SK-N-DZ (cell line): ENCODE measurements around the gene DKK3.
A peak's percentile ranks its signal among the peaks of the same experiment; 100 is the strongest.

Experiments
- DNase-seq: peaks from one replicate; pipeline ENCODE4 v3.0.0-alpha.2; 2015; ENCODE audit warnings: low spot score

DKK3 gene

DNA sequence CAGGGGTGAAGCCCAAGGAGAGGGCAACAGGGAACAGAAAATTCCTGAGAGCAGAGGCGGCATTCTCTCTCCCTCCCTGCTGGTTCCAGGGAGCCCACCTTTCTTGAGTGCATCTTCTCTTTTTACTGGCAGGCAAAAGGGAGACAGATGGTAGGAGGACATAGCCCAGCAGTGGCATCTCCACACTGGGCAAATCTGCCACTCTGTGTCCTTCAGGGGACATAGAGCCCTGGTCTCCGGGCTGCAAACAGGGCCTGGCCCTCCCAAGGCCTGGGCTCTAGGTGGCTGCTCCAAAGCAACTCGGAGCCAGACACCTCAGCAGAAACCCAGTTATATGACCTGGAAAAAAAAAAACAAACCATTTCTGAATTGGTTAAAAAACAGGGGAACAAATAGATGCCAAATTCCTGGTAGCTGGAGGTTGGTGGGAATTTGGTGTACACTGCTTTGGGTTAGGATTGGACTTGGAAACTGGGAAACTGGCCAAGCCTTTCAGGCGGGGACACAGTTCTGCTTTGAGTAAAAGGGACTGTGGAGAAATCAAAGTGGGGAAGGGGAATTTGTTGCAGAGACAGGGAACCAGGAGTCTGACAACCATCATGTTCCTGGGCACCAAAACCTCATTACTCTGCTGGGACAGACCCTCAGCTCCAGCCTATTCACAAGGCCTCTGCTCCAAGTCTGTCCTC, 23.6 kb upstream of the DKK3 start:
- no peak for DNase-seq

DNA sequence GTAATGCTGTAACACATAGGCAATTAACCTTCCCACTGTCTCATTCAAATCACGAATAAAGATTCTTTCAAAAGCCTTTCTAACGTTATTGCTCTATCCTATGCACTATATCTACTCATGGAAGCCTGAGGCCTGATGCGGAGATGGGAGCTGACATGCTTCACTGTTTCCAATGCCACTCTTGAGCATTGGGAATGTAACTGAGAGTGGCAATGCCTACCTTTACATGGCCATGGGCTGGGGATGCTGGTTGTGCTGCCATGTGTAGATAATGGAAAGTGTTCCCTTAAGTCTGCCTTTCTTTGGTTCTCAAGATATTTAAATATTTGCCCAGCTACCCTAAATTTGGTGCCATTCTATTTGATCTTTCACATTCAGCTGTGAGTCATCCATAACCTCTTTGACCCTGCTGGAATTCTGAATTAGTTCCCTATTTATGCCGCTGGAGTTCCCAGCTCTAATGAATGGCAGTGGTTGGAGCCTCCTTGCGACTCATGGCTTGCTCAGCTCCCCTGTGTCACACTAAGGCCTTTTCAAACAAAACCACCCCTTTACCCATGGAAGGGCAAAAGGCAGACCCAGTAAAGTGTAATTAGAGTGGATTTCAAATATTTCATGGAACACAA, 21.4 kb upstream of the DKK3 start:
- DNase-seq: no peak

DNA sequence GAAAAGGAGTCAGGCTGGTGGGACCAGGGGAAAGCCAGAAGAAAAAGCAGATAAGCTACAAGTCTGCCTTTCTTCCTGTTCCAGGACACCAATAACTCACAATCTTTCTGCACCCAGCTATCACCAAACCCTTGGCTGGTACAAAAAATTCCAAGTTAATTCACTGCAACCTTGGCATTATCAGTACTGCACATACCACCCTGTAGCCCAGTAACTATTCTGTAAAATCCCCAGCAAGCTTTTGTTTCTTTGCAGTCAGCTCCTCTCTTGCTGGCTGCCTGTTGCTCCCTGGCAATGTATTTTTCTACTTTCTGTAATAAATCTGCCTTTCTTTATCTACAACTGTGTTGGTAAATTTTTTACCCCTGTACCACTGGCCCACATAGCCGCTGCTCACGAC, 20.7 kb upstream of the DKK3 start:
- no peak for DNase-seq

DNA sequence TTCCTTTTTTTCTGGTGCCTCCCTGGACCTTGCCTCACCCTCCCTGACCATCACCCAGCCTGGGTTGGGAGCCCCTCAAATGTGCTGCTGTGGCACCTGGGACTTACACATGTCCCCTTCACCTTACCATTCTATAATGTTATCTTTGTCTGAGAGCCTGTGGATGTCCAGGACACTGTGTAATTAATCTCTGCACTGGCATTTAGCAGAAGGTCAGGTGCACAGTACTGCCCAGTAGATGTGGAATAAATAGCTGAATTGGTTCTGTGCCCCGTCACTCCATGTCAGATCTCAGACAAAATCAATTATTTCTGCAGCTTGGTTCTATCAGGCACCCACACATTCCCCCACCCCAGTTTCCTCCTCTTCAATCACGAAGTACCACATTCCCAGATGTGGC, 19.9 kb upstream of the DKK3 start:
- no peak for DNase-seq

DNA sequence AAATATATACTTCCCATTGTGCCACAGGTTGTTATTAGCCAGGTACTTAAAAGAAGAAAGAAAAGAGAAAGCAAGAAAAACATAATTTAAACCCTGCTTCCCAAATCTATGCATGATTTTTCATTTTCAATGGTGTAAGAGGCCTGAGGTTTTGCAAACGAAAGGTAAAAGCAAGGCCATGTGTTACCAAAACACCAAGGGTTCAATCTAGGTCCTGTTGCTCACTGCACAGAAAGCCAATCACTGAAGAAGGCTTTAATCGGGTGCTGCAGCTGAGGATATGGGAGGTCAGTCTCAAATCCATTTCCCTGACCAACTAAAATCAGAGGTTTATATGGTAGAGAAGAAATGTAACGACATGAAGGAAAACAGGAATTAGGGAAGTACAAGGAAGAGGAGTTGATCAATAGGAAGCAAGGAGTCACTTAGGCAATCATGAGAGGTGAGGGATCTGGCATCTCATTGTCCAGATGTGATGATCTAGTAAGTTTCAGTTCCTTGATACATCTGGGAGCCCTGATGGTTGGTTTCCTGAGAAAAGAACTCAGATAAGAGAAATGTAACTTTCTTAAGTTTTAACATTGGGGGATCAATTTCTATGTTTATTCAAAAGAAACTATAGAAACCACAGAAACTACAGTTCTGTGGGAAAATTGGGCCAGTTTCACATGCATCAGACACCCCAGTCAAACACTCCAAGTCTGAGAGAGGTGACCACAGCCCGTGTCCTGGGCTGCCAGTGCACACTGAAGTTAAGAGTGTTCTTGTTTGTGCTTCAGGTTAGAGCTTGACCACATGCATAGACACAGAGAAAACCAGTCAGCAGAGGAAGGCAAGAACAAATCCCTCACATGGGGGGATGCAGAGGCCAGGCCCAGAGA, 18.1 kb upstream of the DKK3 start:
- DNase-seq: no peak

DNA sequence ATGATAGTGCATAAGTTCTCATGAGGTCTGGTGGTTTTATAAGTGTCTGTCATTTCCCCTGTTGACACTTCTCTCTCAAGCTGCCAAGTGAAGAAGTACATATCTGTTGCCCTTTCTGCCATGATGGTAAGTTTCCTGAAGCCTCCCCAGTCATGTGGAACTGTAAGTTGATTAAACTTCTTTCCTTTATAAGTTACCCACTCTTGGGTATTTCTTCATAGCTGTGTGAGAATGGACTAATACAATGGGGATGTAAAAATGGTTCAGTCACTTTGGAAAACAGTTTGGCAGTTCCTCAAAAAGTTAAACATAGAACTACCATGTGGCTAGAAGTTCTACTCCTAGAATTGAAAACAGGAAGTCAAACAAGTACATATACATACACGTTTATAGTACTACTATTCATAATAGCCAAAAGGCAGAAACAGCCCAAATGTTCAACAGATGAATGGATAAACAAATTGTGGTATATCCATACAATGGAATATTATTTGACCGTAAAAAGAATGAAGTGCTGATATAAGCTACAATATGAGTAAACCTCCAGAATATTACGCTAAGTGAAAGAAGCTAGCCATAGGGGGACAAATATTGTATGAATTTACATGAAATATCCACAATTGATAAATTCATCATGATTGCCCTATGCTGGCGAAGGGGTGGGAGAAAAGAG, 16.0 kb upstream of the DKK3 start:
- DNase-seq: no peak

DNA sequence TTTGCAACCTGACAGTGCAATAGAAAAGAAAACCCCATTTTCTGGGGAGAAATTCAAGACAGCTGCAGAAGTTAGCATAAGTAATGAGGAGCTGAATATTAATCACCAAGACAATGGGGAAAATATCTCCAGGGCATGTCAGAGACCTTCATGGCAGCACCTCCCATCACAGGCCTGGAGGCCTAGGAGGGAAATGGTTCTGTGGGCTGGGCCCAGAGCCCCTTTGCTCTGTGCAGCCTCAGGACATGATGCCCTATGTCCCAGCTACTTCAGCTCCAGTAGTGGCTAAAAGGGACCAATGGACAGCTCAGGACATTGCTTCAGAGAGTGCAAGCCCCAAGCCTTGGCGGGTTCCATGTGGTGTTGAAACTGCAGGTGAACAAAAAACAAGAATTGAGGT, 14.6 kb upstream of the DKK3 start:
- no peak for DNase-seq

DNA sequence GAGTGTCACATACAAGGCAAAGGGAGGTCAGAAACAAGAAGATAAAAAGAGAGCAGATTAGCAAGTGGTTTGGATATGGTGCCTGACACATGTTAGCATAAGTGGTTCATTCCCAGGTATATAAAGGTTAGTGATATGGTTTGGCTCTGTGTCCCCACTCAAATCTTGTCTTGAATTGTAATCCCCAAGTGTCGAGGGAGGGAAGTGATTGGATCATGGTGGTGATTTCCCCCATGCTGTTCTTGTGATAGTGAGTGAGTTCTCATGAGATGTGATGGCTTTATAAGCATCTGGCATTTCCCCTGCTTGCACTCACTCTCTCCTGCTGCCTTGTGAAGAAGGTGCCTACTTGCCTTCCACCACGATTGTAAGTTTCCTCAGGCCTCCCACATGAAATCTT, 12.1 kb upstream of the DKK3 start:
- no peak for DNase-seq

DNA sequence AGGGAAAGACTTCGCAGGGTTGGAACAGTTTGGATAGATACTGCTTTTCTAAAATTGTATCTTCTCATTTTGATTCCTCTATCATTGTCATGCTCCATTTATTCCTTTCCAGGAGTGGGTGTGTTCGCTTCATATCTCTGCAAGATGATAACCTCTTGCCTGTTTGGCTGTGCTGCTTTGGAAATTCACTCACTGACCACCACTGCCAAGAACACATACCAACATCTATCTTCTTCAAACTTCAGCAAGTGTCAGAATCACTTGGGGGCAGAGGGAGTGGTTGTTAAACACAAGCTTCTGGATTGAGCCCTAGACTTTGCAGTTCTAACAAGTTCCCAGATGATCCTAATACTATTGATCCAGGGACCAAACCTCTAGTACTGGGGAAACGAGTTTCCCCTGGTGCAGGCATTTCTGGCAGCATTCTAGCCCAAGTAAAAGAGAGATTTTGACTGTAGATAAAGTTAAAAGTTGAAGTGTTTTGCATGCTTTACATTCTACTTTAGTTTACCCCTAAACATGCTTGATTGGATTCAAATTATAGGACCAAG, 11.5 kb upstream of the DKK3 start:
- no peak for DNase-seq

DNA sequence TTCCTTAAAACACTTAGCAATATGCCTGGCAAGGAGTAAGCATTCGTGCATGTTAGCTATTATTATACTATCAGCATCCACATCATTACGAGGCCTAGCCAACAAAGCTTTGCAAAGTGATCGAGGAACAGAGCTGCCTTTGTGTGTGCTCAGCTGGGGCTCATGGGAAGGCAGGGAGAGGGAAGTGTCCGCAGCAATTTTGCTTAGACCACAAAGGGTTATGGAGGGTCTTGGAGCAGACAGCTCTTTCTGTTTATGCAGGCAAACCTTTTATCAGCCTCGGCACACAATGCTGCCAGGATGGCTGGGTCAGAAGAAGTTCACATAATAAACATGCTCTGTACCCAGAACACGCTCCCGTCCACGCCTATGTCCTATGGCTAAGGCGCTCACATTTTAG, 10.9 kb upstream of the DKK3 start:
- no peak for DNase-seq

DNA sequence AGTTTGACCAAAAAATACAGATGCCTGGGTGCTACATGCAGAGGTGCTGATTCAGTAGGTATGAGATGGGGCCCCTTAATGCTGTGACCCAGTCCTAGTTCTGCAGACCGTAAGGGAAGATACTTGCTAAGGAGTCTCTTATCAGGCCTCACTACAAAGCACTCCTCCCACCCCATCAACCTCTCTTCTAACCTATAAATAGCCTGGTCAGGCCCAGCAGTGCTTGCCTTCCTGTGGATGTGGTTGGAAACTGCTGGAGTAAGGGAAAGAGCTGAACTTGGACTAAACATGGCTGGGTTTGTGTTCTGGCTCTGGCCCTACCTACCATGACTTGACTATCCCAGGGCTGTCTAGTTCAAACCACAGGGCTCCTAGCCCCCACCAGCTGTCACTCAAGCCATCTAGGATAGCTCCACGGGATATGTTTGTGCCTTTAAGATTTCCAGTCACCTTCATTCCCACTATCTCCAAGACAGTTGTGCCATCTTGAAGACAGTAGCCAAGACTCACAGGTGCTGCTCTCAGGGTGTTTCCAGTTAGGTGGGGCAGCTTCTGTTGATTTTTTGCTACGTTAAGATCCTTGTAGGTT, 9.5 kb upstream of the DKK3 start:
- no peak for DNase-seq

DNA sequence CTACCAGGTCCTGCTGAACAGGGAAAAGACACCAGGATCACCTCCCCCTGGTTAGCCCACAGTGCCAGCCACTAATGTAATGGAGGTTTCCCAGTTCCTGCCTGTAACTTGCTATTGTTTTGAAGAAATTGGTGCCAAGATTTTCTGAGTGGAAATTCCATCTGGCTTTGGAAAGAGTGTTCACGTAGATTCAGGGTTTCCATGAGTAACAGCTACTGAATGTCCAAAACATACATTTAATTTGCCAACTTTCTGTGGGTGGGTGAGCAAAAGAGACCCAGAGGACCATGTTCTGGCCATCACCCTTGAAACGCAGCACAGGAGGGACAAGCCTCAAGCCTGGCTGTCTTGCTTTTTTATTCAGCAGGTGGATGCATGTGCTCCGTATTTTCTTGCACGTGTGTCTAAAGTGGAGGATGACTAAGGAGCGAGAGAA, 8.8 kb upstream of the DKK3 start:
- DNase-seq: no peak

DNA sequence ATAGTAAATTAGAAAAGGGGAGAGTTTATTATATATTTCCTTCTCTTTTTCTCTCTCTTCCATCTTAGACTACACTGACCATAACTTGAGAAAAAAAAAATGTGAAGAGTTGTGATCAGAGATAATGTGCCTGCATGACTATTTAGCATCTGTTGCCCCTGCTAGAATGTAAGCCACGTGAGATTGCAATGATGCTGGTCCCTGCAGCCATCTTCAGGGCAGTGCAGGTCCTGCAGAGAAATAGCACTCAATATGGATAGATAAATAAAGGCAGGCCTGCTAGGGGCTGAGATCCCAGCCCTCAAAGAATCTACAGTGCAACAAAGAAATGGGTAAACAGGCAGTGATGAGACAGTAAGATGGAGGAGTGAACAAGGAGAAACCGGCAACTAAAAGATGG, 7.8 kb upstream of the DKK3 start:
- peak; percentile 15 for DNase-seq

DNA sequence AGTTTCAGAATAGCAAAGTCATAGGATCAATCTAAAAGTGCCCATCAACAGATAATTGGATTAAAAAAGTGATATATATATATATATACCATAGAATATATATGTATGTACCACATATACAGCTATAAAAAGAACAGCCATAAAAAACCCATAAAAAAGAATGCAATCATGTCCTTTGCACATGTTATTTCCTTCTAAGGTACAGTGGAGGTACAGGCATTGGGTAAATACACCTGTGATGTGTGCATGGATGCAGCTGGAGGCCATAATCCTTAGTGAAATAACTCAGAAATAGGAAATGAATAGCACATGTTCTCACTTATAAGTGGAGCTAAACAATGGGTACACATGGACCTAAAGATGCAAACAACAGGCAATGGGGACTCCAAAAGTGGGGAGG, 7.1 kb upstream of the DKK3 start:
- DNase-seq: no peak

DNA sequence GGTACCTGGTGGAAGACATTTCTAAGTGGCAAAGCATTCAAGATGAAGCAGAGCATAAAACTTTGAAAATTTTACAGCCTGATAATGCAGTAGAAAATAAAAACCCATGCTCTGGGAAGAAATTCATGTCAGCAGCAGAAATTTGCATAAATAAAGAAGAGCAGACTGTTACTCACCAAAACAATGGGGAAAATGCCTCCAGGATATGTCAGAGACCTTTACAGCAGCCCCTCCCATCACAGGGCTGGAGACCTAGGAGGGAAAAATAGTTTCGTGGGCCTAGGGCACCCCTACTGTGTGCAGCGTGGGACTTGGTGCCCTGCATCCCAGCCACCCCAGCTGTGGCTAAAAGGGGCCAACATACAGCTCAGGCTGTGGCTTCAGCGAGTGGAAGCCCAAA, 5.4 kb upstream of the DKK3 start:
- no peak for DNase-seq

DNA sequence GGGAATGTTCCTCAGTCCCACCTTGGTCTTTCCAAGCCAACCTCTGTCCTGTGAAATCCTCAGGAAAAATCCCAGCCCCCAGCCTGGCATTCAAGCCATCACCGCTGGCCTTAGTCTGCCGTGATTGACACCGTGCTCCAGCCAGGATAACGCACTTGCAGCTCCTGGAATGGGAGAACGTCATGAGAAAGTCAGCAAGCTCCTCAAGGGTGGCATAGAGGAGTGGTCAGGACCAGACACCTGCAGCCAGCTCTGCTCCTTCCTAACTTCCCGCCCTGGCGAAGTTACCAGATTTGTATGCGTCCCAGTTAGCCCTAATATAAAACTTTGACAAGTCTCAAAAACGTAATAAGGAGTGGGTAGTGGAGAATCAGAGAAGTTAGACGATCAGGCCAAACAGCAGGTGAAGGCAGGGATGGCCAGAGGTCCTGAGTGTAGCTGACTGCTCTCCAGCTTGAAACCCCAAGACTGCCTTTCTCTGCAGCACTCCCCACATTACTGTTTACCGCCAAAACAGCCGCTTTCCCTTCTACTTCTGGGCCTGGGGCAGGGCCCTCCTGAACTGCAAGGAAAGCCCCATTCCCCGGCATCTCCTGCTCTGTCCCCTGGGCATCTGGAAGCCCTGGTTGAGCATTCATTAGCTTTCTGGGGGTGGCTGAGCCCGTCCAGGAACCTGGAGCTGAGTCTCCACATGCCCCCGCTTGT, 1.3 kb upstream of the DKK3 start:
- DNase-seq: no peak

DNA sequence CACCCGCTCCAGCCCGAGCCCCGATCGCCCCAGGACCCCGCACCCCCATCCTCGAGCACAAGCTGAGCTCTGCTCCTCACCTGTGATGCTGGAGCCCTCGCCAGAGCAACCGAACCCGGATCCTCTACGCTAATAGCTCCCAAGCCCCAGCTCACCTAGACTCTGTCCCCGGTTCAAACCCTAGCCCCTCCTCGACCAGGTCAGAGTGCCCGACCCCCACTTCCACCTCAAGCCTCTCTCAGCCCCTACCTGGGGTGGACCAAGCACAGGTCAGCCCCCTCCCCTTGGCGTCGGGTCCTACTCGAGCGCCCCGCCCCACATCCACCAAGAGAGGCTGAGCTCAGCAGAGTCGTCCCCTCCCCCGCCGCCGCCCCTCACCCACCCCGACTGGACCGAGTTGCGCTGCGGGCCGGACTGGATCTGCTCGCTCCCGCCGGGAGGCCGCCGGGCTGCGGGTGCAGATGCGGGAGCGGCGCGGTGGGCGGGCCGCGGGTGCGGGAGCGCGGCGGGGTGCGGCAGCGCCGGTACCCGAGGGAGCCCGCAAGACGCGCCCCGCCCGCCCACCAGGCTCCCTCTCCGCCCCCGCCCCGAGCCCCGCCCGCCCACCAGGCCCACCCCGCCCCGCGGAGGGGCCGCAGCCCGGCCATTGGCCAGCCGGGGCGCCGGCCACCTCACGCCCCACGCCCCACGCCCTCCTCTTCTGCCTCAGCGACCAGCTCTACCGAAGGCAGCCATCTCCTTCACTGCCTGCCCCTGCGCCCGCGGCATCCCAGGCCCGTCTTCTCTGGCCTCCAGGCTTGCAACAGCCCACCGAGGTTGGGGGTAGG, 577 bp upstream of the DKK3 start:
- peak; percentile 71 for DNase-seq

DNA sequence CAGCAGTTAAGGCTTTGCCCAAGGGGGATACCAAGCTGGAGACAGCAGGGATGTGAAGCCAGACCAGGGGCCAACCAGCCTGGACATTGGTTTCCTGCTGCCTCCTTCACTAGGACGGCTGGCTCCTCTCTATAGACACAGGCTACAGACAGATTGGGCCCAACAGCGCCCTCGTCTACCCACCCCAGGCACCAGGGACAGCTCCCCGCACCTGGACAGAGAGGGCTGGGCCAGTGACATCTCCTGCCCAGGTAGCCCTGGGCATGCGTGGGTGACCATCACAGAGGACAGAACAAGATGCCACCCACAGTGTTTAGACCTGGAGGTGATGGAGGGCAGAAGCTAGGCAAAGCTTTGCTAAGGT, 1.2 kb downstream of the DKK3 start:
- DNase-seq: no peak

DNA sequence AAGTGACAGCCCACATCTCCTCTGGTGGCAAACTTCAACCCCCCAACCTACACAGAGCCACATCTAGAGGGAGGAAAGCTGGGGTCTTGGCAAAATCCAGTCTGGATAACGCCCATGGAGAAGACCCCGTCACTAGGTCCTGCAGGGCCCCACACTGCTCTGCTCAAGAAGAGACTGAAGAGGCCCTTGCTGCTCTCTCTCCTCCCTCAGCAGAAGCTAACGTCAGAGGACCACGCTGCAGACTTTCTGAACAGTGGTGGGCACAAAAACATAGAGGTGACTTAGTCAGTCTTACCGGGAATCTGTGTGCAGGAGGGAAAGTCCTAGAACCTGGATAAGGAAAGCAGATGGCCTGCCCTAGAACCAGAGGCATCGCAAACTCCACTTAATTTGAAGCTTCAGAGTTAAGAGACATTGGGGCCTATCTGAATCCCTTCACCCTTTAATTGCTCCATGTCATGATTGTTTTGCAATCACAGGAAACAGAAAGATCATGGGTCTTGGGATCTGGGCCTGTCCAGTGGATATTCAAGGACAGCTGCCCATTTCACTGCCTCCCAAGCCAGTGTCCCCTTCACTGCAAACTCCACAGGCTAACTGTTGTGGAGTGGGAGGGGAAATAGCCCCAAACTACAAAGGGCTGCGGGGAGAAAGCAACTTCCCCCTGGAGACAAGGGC, 1.7 kb downstream of the DKK3 start:
- DNase-seq: no peak
